Stimulated activated CD8-positive, alpha-beta memory T cell treated with anti-CD3 and anti-CD28 coated beads, Interleukin-4, amount 100 ng/mL, for 1 hour (primary cell): Measurements from ENCODE around the gene ZBTB7C.
"Not testable (repeated sequence)": the region's sequence is repeated elsewhere in the genome, so short reads cannot be mapped to it uniquely, and the experiment has no call there.

ENCODE experiments used
- DNase-seq, 2 donors: peaks; one replicate each; pipeline ENCODE4 v3.0.0-alpha.2; 2020; ENCODE audit warnings: low read depth in 2 of 2, low spot score in 1 of 2

Gene ZBTB7C

GRCh38 chr18:48408727-48409590, at the start of gene ZBTB7C:
Gene ZBTB7C (minus strand): TSS chr18:48409383.
- no peak for DNase-seq

- no peak for DNase-seq
Observed at GRCh38 chr18:48456838-48457237, 47.7 kb upstream of the ZBTB7C start.

- DNase-seq = peak in 1 of 2 donors; percentile 24
Observed at GRCh38 chr18:48455555-48456478, 46.6 kb upstream of the ZBTB7C start.

- DNase-seq = no peak
Observed at GRCh38 chr18:48454261-48454757, 45.1 kb upstream of the ZBTB7C start.

- DNase-seq = no peak
Observed at GRCh38 chr18:48453330-48454066, 44.3 kb upstream of the ZBTB7C start.

GRCh38 chr18:48452861-48453323, 43.7 kb upstream of the ZBTB7C start:
- no peak for DNase-seq

- DNase-seq = no peak
Observed at GRCh38 chr18:48450685-48451084, 41.5 kb upstream of the ZBTB7C start.

- peak; percentile 18 to 43 for DNase-seq
Observed at GRCh38 chr18:48446582-48447225, 37.5 kb upstream of the ZBTB7C start.

- peak; percentile 18 to 54 for DNase-seq
Observed at GRCh38 chr18:48445540-48445939, 36.4 kb upstream of the ZBTB7C start.

GRCh38 chr18:48442761-48443160, 33.6 kb upstream of the ZBTB7C start:
- DNase-seq = no peak

- no peak for DNase-seq
Observed at GRCh38 chr18:48441405-48441881, 32.3 kb upstream of the ZBTB7C start.

GRCh38 chr18:48440924-48441323, 31.7 kb upstream of the ZBTB7C start:
- no peak for DNase-seq

GRCh38 chr18:48436907-48437306, 27.7 kb upstream of the ZBTB7C start:
- no peak for DNase-seq

- DNase-seq = not testable (repeated sequence)
Observed at GRCh38 chr18:48434382-48434781, 25.2 kb upstream of the ZBTB7C start.

- DNase-seq = no peak
Observed at GRCh38 chr18:48433541-48433940, 24.4 kb upstream of the ZBTB7C start.

GRCh38 chr18:48430150-48430549, 21.0 kb upstream of the ZBTB7C start:
- DNase-seq = no peak

GRCh38 chr18:48428475-48429177, 19.4 kb upstream of the ZBTB7C start:
- DNase-seq = no peak

GRCh38 chr18:48422947-48423378, 13.8 kb upstream of the ZBTB7C start:
- no peak for DNase-seq

- DNase-seq = no peak
Observed at GRCh38 chr18:48419277-48420022, 10.3 kb upstream of the ZBTB7C start.
